MCF 10A (cell line): ENCODE measurements around the gene OVOL2. TPM values are rescaled to one million over a fixed set of nuclear protein-coding genes. Genes with fewer than 3 reads are reported as not detected.

Source experiments
- BruUV-seq: library from RNA; stranded (reverse); fragments of 400-500 nt; replicated peaks from 2 replicates; lab custom pipeline; 2021; lab: Mats Ljungman, UMichigan
- CTCF ChIA-PET: fragments of 300-600 bp; sonication (Branson Sonifier 250); formaldehyde crosslinking; extraction: SDS; loops from one replicate; lab custom pipeline; 2021; ENCODE audit warnings: antibody characterized with exemption, inconsistent platforms; lab: Yijun Ruan, JAX
- POLR2A ChIA-PET: fragments of 300-600, 350-650 bp; sonication (Branson Sonifier 250); formaldehyde crosslinking; extraction: SDS; loops from one replicate; lab custom pipeline; 2020; ENCODE audit warnings: antibody characterized with exemption, inconsistent platforms; lab: Yijun Ruan, JAX
- DNase-seq: peaks from one replicate; pipeline ENCODE4 v3.0.0-alpha.2; 2018; ENCODE audit not compliant: unreplicated experiment
- H3K27ac Mint-ChIP-seq: one replicate; pipeline ENCODE4 v1.8.0; 2022; ENCODE audit warnings: mild to moderate bottlenecking, low read depth, mixed read lengths; ENCODE audit not compliant: unreplicated experiment
- H3K27me3 Mint-ChIP-seq: one replicate; pipeline ENCODE4 v1.8.0; 2022; ENCODE audit warnings: mixed read lengths; ENCODE audit not compliant: insufficient read depth, unreplicated experiment
- H3K36me3 Mint-ChIP-seq: one replicate; pipeline ENCODE4 v1.8.0; 2022; ENCODE audit warnings: mild to moderate bottlenecking, moderate library complexity, mixed read lengths; ENCODE audit not compliant: insufficient read depth, unreplicated experiment
- H3K4me1 Mint-ChIP-seq: one replicate; pipeline ENCODE4 v1.8.0; 2022; ENCODE audit warnings: mixed read lengths; ENCODE audit not compliant: insufficient read depth, unreplicated experiment
- H3K4me3 Mint-ChIP-seq: one replicate; pipeline ENCODE4 v1.8.0; 2022; ENCODE audit warnings: mild to moderate bottlenecking, moderate library complexity, mixed read lengths; ENCODE audit not compliant: unreplicated experiment
- H3K9me3 Mint-ChIP-seq: one replicate; pipeline ENCODE4 v1.8.0; 2022; ENCODE audit warnings: mixed read lengths; ENCODE audit not compliant: unreplicated experiment
- intact Hi-C: fragments of 100-400 bp; cut with micrococcal nuclease; formaldehyde crosslinking; loops from 2 replicates; pipeline ENCODE4 v1.14.1; 2022
- total RNA-seq: library from RNA; stranded (reverse); gene quantifications from 2 replicates; pipeline ENCODE4 v1.2.3, GENCODE V29; 2022
- TF ChIP-seq, protein P1 (sequence below): fragments of 200-600 bp; IDR thresholded peaks from one replicate; pipeline ENCODE4 v1.8.0; 2022; ENCODE audit warnings: antibody characterized with exemption, mild to moderate bottlenecking; ENCODE audit not compliant: unreplicated experiment

Gene OVOL2
- total RNA-seq, 1 experiment from 2014 or later: 2.1 TPM

DNA sequence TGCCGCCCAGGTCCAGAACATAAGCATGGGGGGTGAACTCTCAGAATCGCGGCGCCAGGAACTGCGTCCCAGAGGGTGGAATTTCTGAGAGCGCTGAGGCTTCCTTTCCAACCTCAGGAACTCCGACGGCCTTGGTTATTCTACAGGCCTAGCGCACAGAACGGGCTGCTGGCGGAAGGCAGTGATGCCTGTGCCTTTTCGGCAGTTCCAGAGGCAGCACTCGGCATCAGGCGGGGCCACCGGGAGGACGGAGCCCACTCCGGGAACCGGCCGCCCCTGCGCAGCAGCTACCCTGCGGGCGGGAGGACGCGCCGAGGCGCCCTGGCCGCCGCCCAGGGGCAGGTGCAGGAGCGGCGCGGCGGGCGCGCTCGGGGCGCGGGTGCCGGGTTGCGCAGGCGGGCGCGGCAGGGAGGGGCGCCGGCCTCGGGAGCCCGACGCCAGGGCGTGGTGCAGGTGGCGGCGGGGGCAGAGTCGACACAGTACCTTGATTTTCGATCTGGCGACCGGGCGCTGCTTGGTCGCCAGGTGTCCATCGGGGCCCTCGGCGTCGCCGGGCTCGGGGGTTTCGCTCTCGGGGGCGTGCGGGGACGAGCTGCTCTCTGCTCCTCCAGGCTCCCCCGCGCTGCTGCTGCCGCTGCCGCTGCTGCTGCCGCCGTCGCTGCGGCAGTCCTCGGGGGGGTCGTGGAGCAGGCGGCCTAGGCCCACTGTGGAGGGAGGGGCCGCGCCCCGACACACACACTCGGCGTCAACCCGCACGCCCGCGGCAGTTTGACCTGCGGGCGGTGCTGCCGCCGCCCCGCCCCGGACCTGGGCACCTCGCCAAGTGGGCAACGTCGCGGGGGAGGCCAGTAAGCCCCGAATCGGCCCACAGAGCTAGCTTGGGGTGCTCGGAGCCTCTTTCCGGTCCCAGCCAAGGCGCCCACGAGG, 1.3 kb downstream of the OVOL2 start:
- Mint-ChIP-seq H3K36me3 (no peaks in the 10 kb centered on the region), H3K4me1 (peaks cover 20% of the 10 kb centered on the region), H3K4me3 (peak overlapping the region; percentile 71), H3K9me3 (no peaks in the 10 kb centered on the region), H3K27me3 (peaks cover 29% of the 10 kb centered on the region), H3K27ac (no peak overlapping the region)
- no TSS peak for BruUV-seq
- CTCF ChIA-PET: interaction anchor here (0.6 to 1.4 kb wide), 2 partner anchors 90 to 222 kb away, joined by 3 read pairs; no protein-coding TSS in a partner anchor
- peak; percentile 21 for DNase-seq
- intact Hi-C loops: no loop called here
- TF ChIP-seq, protein P1, sequence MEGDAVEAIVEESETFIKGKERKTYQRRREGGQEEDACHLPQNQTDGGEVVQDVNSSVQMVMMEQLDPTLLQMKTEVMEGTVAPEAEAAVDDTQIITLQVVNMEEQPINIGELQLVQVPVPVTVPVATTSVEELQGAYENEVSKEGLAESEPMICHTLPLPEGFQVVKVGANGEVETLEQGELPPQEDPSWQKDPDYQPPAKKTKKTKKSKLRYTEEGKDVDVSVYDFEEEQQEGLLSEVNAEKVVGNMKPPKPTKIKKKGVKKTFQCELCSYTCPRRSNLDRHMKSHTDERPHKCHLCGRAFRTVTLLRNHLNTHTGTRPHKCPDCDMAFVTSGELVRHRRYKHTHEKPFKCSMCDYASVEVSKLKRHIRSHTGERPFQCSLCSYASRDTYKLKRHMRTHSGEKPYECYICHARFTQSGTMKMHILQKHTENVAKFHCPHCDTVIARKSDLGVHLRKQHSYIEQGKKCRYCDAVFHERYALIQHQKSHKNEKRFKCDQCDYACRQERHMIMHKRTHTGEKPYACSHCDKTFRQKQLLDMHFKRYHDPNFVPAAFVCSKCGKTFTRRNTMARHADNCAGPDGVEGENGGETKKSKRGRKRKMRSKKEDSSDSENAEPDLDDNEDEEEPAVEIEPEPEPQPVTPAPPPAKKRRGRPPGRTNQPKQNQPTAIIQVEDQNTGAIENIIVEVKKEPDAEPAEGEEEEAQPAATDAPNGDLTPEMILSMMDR: no peak
- POLR2A ChIA-PET: interaction anchor here (0.6 to 4.2 kb wide), 6 partner anchors 82 to 525 kb away, joined by 3 to 19 read pairs (median 6); partner anchors contain the start of genes KAT14, PET117 and ZNF133

DNA sequence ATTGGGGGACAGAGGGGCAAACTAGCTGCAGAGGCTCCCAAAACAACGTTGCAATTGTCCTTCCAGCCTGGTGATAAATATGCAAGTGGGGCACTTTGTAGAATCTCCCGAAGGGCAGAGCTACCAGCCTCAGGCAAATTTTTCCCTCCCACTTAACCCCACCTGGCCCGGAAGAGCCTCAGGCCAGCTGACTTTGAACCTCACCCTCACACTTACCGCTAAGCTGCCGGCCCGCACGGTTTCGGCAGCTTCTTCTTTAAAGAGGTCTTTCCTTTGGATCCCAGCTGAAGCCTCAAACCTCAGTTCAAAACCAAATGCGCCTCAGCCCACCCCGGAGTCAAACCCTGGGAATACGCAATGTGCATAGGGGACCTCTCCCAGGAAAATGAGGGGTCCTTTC, 2.5 kb downstream of the OVOL2 start:
- intact Hi-C loops: no loop called here
- Mint-ChIP-seq H3K9me3 (no peaks in the 10 kb centered on the region), H3K27ac (no peak overlapping the region), H3K4me1 (peaks cover 20% of the 10 kb centered on the region), H3K27me3 (peaks cover 24% of the 10 kb centered on the region), H3K4me3 (no peak overlapping the region), H3K36me3 (no peaks in the 10 kb centered on the region)
- BruUV-seq: no TSS peak
- ChIA-PET CTCF (no interaction called here), POLR2A (no interaction called here)
- TF ChIP-seq, protein P1: no peak
- no peak for DNase-seq

DNA sequence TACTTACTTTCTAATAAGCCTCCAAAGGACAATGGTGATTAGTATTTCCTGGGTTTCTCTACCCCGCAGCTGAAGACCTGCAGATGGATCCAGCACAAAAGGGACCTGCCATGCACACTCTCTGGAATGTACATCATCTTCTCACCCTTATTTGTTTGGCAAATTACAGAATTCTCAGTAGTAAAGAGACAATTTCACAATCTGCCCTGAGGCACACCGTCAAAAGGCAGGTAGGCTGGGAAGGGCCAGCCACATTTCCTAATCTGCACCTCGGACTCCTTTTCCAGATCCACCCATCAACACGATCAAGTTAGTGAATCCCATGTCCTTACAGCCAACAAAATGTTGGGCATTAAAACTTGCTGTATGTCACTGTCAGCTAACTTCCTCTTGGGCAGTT, 4.9 kb downstream of the OVOL2 start:
- POLR2A ChIA-PET: interaction anchor here (0.8 to 1.3 kb wide), 4 partner anchors 13 to 145 kb away, joined by 3 read pairs; no protein-coding TSS in a partner anchor
- TF ChIP-seq, protein P1: no peak
- Mint-ChIP-seq H3K4me3 (no peak overlapping the region), H3K9me3 (no peaks in the 10 kb centered on the region), H3K27me3 (no peaks in the 10 kb centered on the region), H3K36me3 (no peaks in the 10 kb centered on the region), H3K27ac (no peak overlapping the region), H3K4me1 (peaks cover 15% of the 10 kb centered on the region)
- peak; percentile 82 for DNase-seq
- CTCF ChIA-PET: interaction anchor here (0.7 to 1.9 kb wide), 3 partner anchors 57 to 534 kb away, joined by 3 to 7 read pairs (median 5); no protein-coding TSS in a partner anchor
- intact Hi-C loops: no loop called here
- BruUV-seq: no TSS peak

DNA sequence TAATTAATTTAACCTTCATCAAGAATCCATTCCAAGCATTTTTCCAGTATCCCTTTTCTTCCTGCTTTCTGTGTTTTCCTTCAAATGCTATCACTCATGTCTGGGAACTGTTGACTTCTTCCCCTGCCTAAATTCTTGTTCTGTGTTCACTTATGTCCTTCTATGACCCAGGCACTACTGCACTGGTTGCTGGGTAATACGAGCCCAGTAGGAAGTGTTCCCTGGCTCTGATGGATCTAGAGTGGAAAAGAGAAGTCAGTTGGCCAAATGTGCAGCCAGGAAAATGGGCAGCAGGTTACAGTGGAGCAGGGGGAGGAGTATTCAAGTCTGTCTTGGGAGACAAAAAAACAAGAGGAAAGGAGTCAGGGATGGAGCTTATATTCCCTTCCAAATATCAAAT, 7.1 kb downstream of the OVOL2 start:
- no peaks in the 10 kb centered on the region for H3K27me3 Mint-ChIP-seq
- no peak for DNase-seq
- POLR2A ChIA-PET: no interaction called here
- peaks cover 15% of the 10 kb centered on the region for H3K4me1 Mint-ChIP-seq
- TF ChIP-seq, protein P1: no peak
- H3K36me3 Mint-ChIP-seq: no peaks in the 10 kb centered on the region
- intact Hi-C loops: no loop called here
- no TSS peak for BruUV-seq
- no peaks in the 10 kb centered on the region for H3K9me3 Mint-ChIP-seq
- no peak overlapping the region for H3K4me3 Mint-ChIP-seq
- no peak overlapping the region for H3K27ac Mint-ChIP-seq
- CTCF ChIA-PET: no interaction called here
